Neural cell (in vitro differentiated cells): ENCODE results near the gene ACLY.

Experiments
- EP300 ChIP-seq: fragments of 450-650 bp; conservative IDR thresholded peaks from 2 replicates; pipeline ENCODE4 v1.6.1; 2014; ENCODE audit warnings: antibody characterized with exemption, mild to moderate bottlenecking, moderate library complexity; ENCODE audit not compliant: poor library complexity, severe bottlenecking
- EZH2 ChIP-seq: fragments of 200-600, 300-800 bp; shearing (Covaris generic), sonication (generic); IDR thresholded peaks from 2 replicates; pipeline ENCODE4 v1.6.1; 2014; ENCODE audit warnings: antibody characterized with exemption, low read length, borderline replicate concordance, mild to moderate bottlenecking; ENCODE audit not compliant: insufficient read depth, poor library complexity, severe bottlenecking
- MXI1 ChIP-seq: fragments of 450-650 bp; conservative IDR thresholded peaks from 2 replicates; pipeline ENCODE4 v1.6.1; 2014; ENCODE audit warnings: antibody characterized with exemption, mild to moderate bottlenecking; ENCODE audit not compliant: poor library complexity, severe bottlenecking
- POLR2AphosphoS5 ChIP-seq: IDR thresholded peaks from 2 replicates; pipeline ENCODE4 v1.6.1; 2012
- RAD21 ChIP-seq: fragments of 450-650 bp; conservative IDR thresholded peaks from 2 replicates; pipeline ENCODE4 v1.6.1; 2014; ENCODE audit warnings: antibody characterized with exemption, mild to moderate bottlenecking, moderate library complexity
- REST ChIP-seq: IDR thresholded peaks from 2 replicates; pipeline ENCODE4 v1.6.1; 2012; ENCODE audit warnings: borderline replicate concordance
- SMC3 ChIP-seq: fragments of 450-650 bp; conservative IDR thresholded peaks from 2 replicates; pipeline ENCODE4 v1.6.1; 2014; ENCODE audit warnings: antibody characterized with exemption, mild to moderate bottlenecking, moderate library complexity; ENCODE audit not compliant: poor library complexity
- TAF1 ChIP-seq: IDR thresholded peaks from 2 replicates; pipeline ENCODE4 v1.6.1; 2012; ENCODE audit warnings: low read depth
- TF ChIP-seq, protein P1 (sequence below): fragments of 450-650 bp; IDR thresholded peaks from 2 replicates; pipeline ENCODE4 v1.5.1; 2014; ENCODE audit warnings: antibody characterized with exemption, mild to moderate bottlenecking, moderate library complexity; ENCODE audit not compliant: poor library complexity, severe bottlenecking

- TF ChIP-seq, protein P1, sequence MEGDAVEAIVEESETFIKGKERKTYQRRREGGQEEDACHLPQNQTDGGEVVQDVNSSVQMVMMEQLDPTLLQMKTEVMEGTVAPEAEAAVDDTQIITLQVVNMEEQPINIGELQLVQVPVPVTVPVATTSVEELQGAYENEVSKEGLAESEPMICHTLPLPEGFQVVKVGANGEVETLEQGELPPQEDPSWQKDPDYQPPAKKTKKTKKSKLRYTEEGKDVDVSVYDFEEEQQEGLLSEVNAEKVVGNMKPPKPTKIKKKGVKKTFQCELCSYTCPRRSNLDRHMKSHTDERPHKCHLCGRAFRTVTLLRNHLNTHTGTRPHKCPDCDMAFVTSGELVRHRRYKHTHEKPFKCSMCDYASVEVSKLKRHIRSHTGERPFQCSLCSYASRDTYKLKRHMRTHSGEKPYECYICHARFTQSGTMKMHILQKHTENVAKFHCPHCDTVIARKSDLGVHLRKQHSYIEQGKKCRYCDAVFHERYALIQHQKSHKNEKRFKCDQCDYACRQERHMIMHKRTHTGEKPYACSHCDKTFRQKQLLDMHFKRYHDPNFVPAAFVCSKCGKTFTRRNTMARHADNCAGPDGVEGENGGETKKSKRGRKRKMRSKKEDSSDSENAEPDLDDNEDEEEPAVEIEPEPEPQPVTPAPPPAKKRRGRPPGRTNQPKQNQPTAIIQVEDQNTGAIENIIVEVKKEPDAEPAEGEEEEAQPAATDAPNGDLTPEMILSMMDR, result no peak
- no peak for TF ChIP-seq EZH2
- no peak for TF ChIP-seq POLR2AphosphoS5
- TF ChIP-seq MXI1, result no peak
- no peak for TF ChIP-seq TAF1
- no peak for TF ChIP-seq EP300
- TF ChIP-seq SMC3, result no peak
- TF ChIP-seq REST, result no peak
- no peak for TF ChIP-seq RAD21
Observed at GRCh38 chr17:41895617-41896016, 23.1 kb downstream of the ACLY start.
